Activated T-helper 1 cell treated with anti-CD3 and anti-CD28 coated beads, Interleukin-12 subunit alpha, Interleukin-12 subunit beta, Interleukin-2, Interleukin-4 antibody, amounts not matched to agents 30 ng/mL and 10 ng/mL and 1 ng/mL, durations not matched to agents 14 hours and 24 hours and 36 hours (primary cell): ENCODE data around the gene PACS1. TPM values are rescaled to one million over a fixed set of nuclear protein-coding genes. Genes with fewer than 3 reads are reported as not detected.

Source experiments
- DNase-seq: peaks from one replicate; pipeline ENCODE4 v3.0.0; 2021; ENCODE audit warnings: low spot score
- H3K27ac Mint-ChIP-seq: one replicate; pipeline ENCODE4 v1.8.0; 2021; ENCODE audit warnings: mild to moderate bottlenecking, mixed read lengths
- H3K27me3 Mint-ChIP-seq: one replicate; pipeline ENCODE4 v1.8.0; 2022; ENCODE audit warnings: mild to moderate bottlenecking, moderate library complexity, mixed read lengths; ENCODE audit not compliant: insufficient read depth
- H3K36me3 Mint-ChIP-seq: one replicate; pipeline ENCODE4 v1.8.0; 2021; ENCODE audit warnings: low read depth, mixed read lengths
- H3K4me1 Mint-ChIP-seq: one replicate; pipeline ENCODE4 v1.8.0; 2021; ENCODE audit warnings: low read depth, mixed read lengths
- H3K4me3 Mint-ChIP-seq: one replicate; pipeline ENCODE4 v1.8.0; 2021; ENCODE audit warnings: mild to moderate bottlenecking, moderate library complexity, mixed read lengths
- H3K9me3 Mint-ChIP-seq: one replicate; pipeline ENCODE4 v1.8.0; 2021; ENCODE audit warnings: mixed read lengths
- intact Hi-C: fragments of 100-400 bp; cut with micrococcal nuclease; formaldehyde crosslinking; loops from one replicate; pipeline ENCODE4 v1.15.1; 2024
- total RNA-seq: library from RNA; stranded (reverse); gene quantifications from 2 replicates; pipeline ENCODE4 v1.2.3, GENCODE V29; 2022

PACS1 gene
- total RNA-seq, 1 donor from 2014 or later = 89.5 TPM

GRCh38 chr11:66056501-66056900, 13.6 kb upstream of the PACS1 start:
- DNase-seq = no peak
- Mint-ChIP-seq H3K36me3 (peaks cover 60% of the 10 kb centered on the region), H3K27me3 (no peaks in the 10 kb centered on the region), H3K9me3 (no peaks in the 10 kb centered on the region), H3K27ac (no peak overlapping the region), H3K4me1 (peaks cover 42% of the 10 kb centered on the region), H3K4me3 (no peak overlapping the region)
- intact Hi-C loops = loop anchor here (10.0 kb wide), 1 partner anchor 288 kb away; the partner anchor contains the start of genes B4GAT1 and BRMS1

GRCh38 chr11:66059966-66060680, 9.9 kb upstream of the PACS1 start:
- Mint-ChIP-seq H3K36me3 (peaks cover 65% of the 10 kb centered on the region), H3K4me1 (peaks cover 42% of the 10 kb centered on the region), H3K27me3 (no peaks in the 10 kb centered on the region), H3K27ac (peak overlapping the region; percentile 3), H3K9me3 (no peaks in the 10 kb centered on the region), H3K4me3 (no peak overlapping the region)
- DNase-seq = no peak
- intact Hi-C loops = loop anchor here (10.0 kb wide), 1 partner anchor 285 kb away; the partner anchor contains the start of genes B4GAT1 and BRMS1

GRCh38 chr11:66061268-66061667, 8.8 kb upstream of the PACS1 start:
- no peaks in the 10 kb centered on the region for H3K9me3 Mint-ChIP-seq
- H3K4me3 Mint-ChIP-seq = no peak overlapping the region
- peak overlapping the region; percentile 89 for H3K27ac Mint-ChIP-seq
- H3K4me1 Mint-ChIP-seq = peaks cover 41% of the 10 kb centered on the region
- peaks cover 63% of the 10 kb centered on the region for H3K36me3 Mint-ChIP-seq
- no peaks in the 10 kb centered on the region for H3K27me3 Mint-ChIP-seq
- no peak for DNase-seq
- intact Hi-C loops = no loop called here

GRCh38 chr11:66062408-66062807, 7.7 kb upstream of the PACS1 start:
- Mint-ChIP-seq H3K27ac (peak overlapping the region; percentile 57), H3K4me1 (peaks cover 52% of the 10 kb centered on the region), H3K36me3 (peaks cover 65% of the 10 kb centered on the region), H3K27me3 (no peaks in the 10 kb centered on the region), H3K9me3 (no peaks in the 10 kb centered on the region), H3K4me3 (no peak overlapping the region)
- intact Hi-C loops = no loop called here
- DNase-seq = no peak

GRCh38 chr11:66063900-66064299, 6.2 kb upstream of the PACS1 start:
- DNase-seq = no peak
- no peaks in the 10 kb centered on the region for H3K27me3 Mint-ChIP-seq
- peaks cover 63% of the 10 kb centered on the region for H3K36me3 Mint-ChIP-seq
- peak overlapping the region; percentile 36 for H3K27ac Mint-ChIP-seq
- intact Hi-C loops = no loop called here
- no peaks in the 10 kb centered on the region for H3K9me3 Mint-ChIP-seq
- no peak overlapping the region for H3K4me3 Mint-ChIP-seq
- H3K4me1 Mint-ChIP-seq = peaks cover 63% of the 10 kb centered on the region

GRCh38 chr11:66064571-66064970, 5.5 kb upstream of the PACS1 start:
- intact Hi-C loops = no loop called here
- no peaks in the 10 kb centered on the region for H3K27me3 Mint-ChIP-seq
- no peaks in the 10 kb centered on the region for H3K9me3 Mint-ChIP-seq
- no peak for DNase-seq
- peak overlapping the region; percentile 17 for H3K27ac Mint-ChIP-seq
- peaks cover 61% of the 10 kb centered on the region for H3K36me3 Mint-ChIP-seq
- no peak overlapping the region for H3K4me3 Mint-ChIP-seq
- H3K4me1 Mint-ChIP-seq = peaks cover 69% of the 10 kb centered on the region

- H3K36me3 Mint-ChIP-seq = peaks cover 54% of the 10 kb centered on the region
- intact Hi-C loops = no loop called here
- no peak overlapping the region for H3K4me3 Mint-ChIP-seq
These were observed 3.3 kb upstream of the PACS1 start for GRCh38 chr11:66066751-66067150.

GRCh38 chr11:66067640-66068039, 2.4 kb upstream of the PACS1 start:
- Mint-ChIP-seq H3K27me3 (no peaks in the 10 kb centered on the region), H3K4me1 (peaks cover 71% of the 10 kb centered on the region), H3K27ac (peak overlapping the region; percentile 27), H3K36me3 (peaks cover 61% of the 10 kb centered on the region), H3K4me3 (no peak overlapping the region), H3K9me3 (no peaks in the 10 kb centered on the region)
- intact Hi-C loops = loop anchor here (1.0 to 2.0 kb wide), 2 partner anchors 59 to 67 kb away; no protein-coding TSS in a partner anchor
- DNase-seq = no peak

More at GRCh38 chr11:66066751-66067150, 3.3 kb upstream of the PACS1 start:
- H3K27me3 Mint-ChIP-seq = no peaks in the 10 kb centered on the region
- H3K4me1 Mint-ChIP-seq = peaks cover 62% of the 10 kb centered on the region
- H3K9me3 Mint-ChIP-seq = no peaks in the 10 kb centered on the region
- no peak for DNase-seq
- H3K27ac Mint-ChIP-seq = peak overlapping the region; percentile 45

- no peaks in the 10 kb centered on the region for H3K27me3 Mint-ChIP-seq
- intact Hi-C loops = loop anchor here (1.0 to 2.0 kb wide), 2 partner anchors 59 to 66 kb away; no protein-coding TSS in a partner anchor
- peak; percentile 62 for DNase-seq
- peak overlapping the region; percentile 67 for H3K4me3 Mint-ChIP-seq
- peaks cover 70% of the 10 kb centered on the region for H3K4me1 Mint-ChIP-seq
- H3K9me3 Mint-ChIP-seq = no peaks in the 10 kb centered on the region
- H3K27ac Mint-ChIP-seq = peak overlapping the region; percentile 59
- peaks cover 55% of the 10 kb centered on the region for H3K36me3 Mint-ChIP-seq
These were observed 1.8 kb upstream of the PACS1 start for GRCh38 chr11:66068154-66068821.

GRCh38 chr11:66068923-66069714, 953 bp upstream of the PACS1 start:
- no peaks in the 10 kb centered on the region for H3K9me3 Mint-ChIP-seq
- intact Hi-C loops = loop anchor here (1.0 to 2.0 kb wide), 3 partner anchors 17 to 65 kb away; partner anchors contain the start of gene SF3B2
- peak overlapping the region; percentile 83 for H3K4me3 Mint-ChIP-seq
- peaks cover 53% of the 10 kb centered on the region for H3K36me3 Mint-ChIP-seq
- no peaks in the 10 kb centered on the region for H3K27me3 Mint-ChIP-seq
- H3K4me1 Mint-ChIP-seq = peaks cover 67% of the 10 kb centered on the region
- peak overlapping the region; percentile 81 for H3K27ac Mint-ChIP-seq
- DNase-seq = no peak

- peaks cover 49% of the 10 kb centered on the region for H3K36me3 Mint-ChIP-seq
- H3K4me1 Mint-ChIP-seq = peaks cover 70% of the 10 kb centered on the region
- H3K4me3 Mint-ChIP-seq = peak overlapping the region; percentile 95
- H3K27ac Mint-ChIP-seq = peak overlapping the region; percentile 91
- H3K27me3 Mint-ChIP-seq = no peaks in the 10 kb centered on the region
- no peak for DNase-seq
- intact Hi-C loops = loop anchor here (1.0 to 5.0 kb wide), 3 partner anchors 11 to 197 kb away; partner anchors contain the start of gene RAB1B
- no peaks in the 10 kb centered on the region for H3K9me3 Mint-ChIP-seq
These were observed 720 bp downstream of the PACS1 start for GRCh38 chr11:66070604-66071380.

- no peak for DNase-seq
- intact Hi-C loops = loop anchor here (1.0 to 5.0 kb wide), 3 partner anchors 10 to 196 kb away; partner anchors contain the start of gene RAB1B
- Mint-ChIP-seq H3K9me3 (no peaks in the 10 kb centered on the region), H3K27me3 (no peaks in the 10 kb centered on the region), H3K36me3 (peaks cover 47% of the 10 kb centered on the region), H3K4me3 (peak overlapping the region; percentile 95), H3K27ac (peak overlapping the region; percentile 91), H3K4me1 (peaks cover 66% of the 10 kb centered on the region)
These were observed 1.3 kb downstream of the PACS1 start for GRCh38 chr11:66071381-66071801.
